ENCODE data around the gene PLAC8L1. TPM values are rescaled to one million over a fixed set of nuclear protein-coding genes. Genes with fewer than 3 reads are reported as not detected.

PLAC8L1 gene
- total RNA-seq, 1 experiment from 2014 or later, result 0.52 TPM

DNA sequence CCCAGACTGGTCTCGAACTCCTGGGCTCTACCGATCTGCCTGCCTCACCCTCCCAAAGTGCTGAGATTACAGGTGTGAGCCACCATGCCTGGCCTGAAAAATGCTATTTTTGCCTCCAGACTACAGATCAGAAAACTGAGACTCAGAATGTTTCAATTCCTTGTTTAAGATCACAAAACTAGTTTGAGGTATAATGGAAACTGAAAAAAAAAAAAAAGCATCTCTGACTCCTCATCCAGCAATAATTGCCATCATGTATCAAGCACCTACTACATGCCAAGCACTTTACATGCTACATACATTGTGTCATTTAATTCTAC, 35.6 kb downstream of the PLAC8L1 start:
- H4K8ac ChIP-seq (replicated peaks; ENCODE audit: insufficient read length, low read depth, low read length), result no peak overlapping the region
- no peak overlapping the region for H3K9ac ChIP-seq (ENCODE audit: extremely low read depth, insufficient read length, low read length)
- no peak overlapping the region for H3K4ac ChIP-seq (ENCODE audit: low read depth, low read length)
- no peaks in the 10 kb centered on the region for H3K79me1 ChIP-seq (ENCODE audit: insufficient read depth, low read depth, low read length, poor library complexity, severe bottlenecking)
- H3K36me3 Mint-ChIP-seq (ENCODE audit: insufficient read depth in 1 of 3, low read depth in 3 of 3), result no peaks in the 10 kb centered on the region; a peak in 1 of 7 replicates
- WGBS (ENCODE audit: extremely low coverage, insufficient read length, low lambda C conversion rate), result no CpG with 5 or more reads among the region's 2 CpGs
- no peak overlapping the region for H3K23ac ChIP-seq (ENCODE audit: insufficient read length, low read depth, low read length)
- H4K91ac ChIP-seq (ENCODE audit: insufficient read length, low read depth, low read length), result no peak overlapping the region
- H3K4me2 ChIP-seq (ENCODE audit: insufficient read depth, insufficient read length, low read length), result no peak overlapping the region
- H2BK5ac ChIP-seq (ENCODE audit: insufficient read length, low read length), result no peak overlapping the region
- no peak overlapping the region for H3K27ac ChIP-seq (ENCODE audit: insufficient read length, low read depth, low read length)
- peaks cover 33% of the 10 kb centered on the region for H3K27me3 Mint-ChIP-seq (ENCODE audit: low read depth)
- no peak for DNase-seq
- H3K79me2 ChIP-seq (ENCODE audit: insufficient read depth, low read length), result no peaks in the 10 kb centered on the region
- no peak overlapping the region for H2BK20ac ChIP-seq (ENCODE audit: low read depth, low read length, poor library complexity, severe bottlenecking)
- no peaks in the 10 kb centered on the region for H3K23me2 ChIP-seq (ENCODE audit: insufficient read length, low read depth, low read length, poor library complexity, severe bottlenecking)
- TF ChIP-seq, protein P1, sequence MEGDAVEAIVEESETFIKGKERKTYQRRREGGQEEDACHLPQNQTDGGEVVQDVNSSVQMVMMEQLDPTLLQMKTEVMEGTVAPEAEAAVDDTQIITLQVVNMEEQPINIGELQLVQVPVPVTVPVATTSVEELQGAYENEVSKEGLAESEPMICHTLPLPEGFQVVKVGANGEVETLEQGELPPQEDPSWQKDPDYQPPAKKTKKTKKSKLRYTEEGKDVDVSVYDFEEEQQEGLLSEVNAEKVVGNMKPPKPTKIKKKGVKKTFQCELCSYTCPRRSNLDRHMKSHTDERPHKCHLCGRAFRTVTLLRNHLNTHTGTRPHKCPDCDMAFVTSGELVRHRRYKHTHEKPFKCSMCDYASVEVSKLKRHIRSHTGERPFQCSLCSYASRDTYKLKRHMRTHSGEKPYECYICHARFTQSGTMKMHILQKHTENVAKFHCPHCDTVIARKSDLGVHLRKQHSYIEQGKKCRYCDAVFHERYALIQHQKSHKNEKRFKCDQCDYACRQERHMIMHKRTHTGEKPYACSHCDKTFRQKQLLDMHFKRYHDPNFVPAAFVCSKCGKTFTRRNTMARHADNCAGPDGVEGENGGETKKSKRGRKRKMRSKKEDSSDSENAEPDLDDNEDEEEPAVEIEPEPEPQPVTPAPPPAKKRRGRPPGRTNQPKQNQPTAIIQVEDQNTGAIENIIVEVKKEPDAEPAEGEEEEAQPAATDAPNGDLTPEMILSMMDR (conservative IDR thresholded peaks at IDR 0.05), result no peak
- H3K4me1 Mint-ChIP-seq, result peaks cover 30 to 34% of the 10 kb centered on the region in 2 experiments
- H4K20me1 ChIP-seq (ENCODE audit: control insufficient read depth, insufficient read depth, insufficient read length), result no peaks in the 10 kb centered on the region
- no peak overlapping the region for H3T11ph ChIP-seq (ENCODE audit: low read length)
- no peak overlapping the region for H2BK15ac ChIP-seq (ENCODE audit: low read depth, low read length)
- H3K56ac ChIP-seq (ENCODE audit: insufficient read length, low read depth, low read length), result no peak overlapping the region
- no peak overlapping the region for H4K5ac ChIP-seq (ENCODE audit: insufficient read length, low read depth, low read length)
- no peak overlapping the region for H2AFZ ChIP-seq (ENCODE audit: low read length)
- no peaks in the 10 kb centered on the region for H3K9me3 ChIP-seq (ENCODE audit: control insufficient read depth, low read depth, low read length)
- H3K4me1 ChIP-seq (ENCODE audit: insufficient read depth, low read length), result peaks cover 15% of the 10 kb centered on the region; the same call in 1 of the 2 replicates
- H3K4me3 Mint-ChIP-seq, result no peak overlapping the region
- H3K27ac Mint-ChIP-seq, result no peak overlapping the region
- H2BK120ac ChIP-seq (ENCODE audit: low read depth, low read length, poor library complexity, severe bottlenecking), result no peak overlapping the region
- H2BK12ac ChIP-seq (ENCODE audit: insufficient read length, low read depth, low read length), result no peak overlapping the region
- H3K9me3 Mint-ChIP-seq, result no peaks in the 10 kb centered on the region
- no peak overlapping the region for H3K18ac ChIP-seq (ENCODE audit: insufficient read length, low read depth, low read length)
- no peak overlapping the region for H2AK5ac ChIP-seq (ENCODE audit: insufficient read length, low read length)
- H3K27me3 ChIP-seq (ENCODE audit: insufficient read depth, low read length), result no peaks in the 10 kb centered on the region; the same call in 1 of the 2 replicates
- H3K14ac ChIP-seq (ENCODE audit: insufficient read depth, low read length), result no peak overlapping the region
